ENCODE measurements around the gene ATG16L2. TPM values are rescaled to one million over a fixed set of nuclear protein-coding genes. Genes with fewer than 3 reads are reported as not detected.
"Not testable (repeated sequence)": the region's sequence is repeated elsewhere in the genome, so short reads cannot be mapped to it uniquely, and the experiment has no call there.

The ATG16L2 gene
- total RNA-seq, 4 donors from 2014 or later, result 3.1 to 8.1 (median 4.3) TPM

- no peaks in the 10 kb centered on the region for H3K27me3 ChIP-seq
These were observed 27.7 kb upstream of the ATG16L2 start for GRCh38 chr11:72786305-72787215.

GRCh38 chr11:72787216-72788104 lies 26.8 kb upstream of the ATG16L2 start:
- no peak for ATAC-seq
- no peak overlapping the region for H3K27ac ChIP-seq

More at GRCh38 chr11:72786305-72787215, 27.7 kb upstream of the ATG16L2 start:
- TF ChIP-seq POLR2A (IDR thresholded peaks at IDR 0.05), result no peak
- Histone ChIP-seq H3K4me3 (no peak overlapping the region), H3K36me3 (no peaks in the 10 kb centered on the region), H3K9me3 (no peaks in the 10 kb centered on the region), H3K27ac (no peak overlapping the region), H3K4me1 (peaks cover 9 to 15% of the 10 kb centered on the region in 2 donors)
- in situ Hi-C loops (cut with MboI; ENCODE audit: low sequenced_read_pairs in 4 of 4) (loop anchor here in 1 of 4 donors (10.0 kb wide), 1 partner anchor 62 kb away; no protein-coding TSS in a partner anchor), intact Hi-C loops (cut with DNase I; ENCODE audit: low total_unique reads) (no loop called here)
- ATAC-seq (no peak), DNase-seq (no peak)

DNA sequence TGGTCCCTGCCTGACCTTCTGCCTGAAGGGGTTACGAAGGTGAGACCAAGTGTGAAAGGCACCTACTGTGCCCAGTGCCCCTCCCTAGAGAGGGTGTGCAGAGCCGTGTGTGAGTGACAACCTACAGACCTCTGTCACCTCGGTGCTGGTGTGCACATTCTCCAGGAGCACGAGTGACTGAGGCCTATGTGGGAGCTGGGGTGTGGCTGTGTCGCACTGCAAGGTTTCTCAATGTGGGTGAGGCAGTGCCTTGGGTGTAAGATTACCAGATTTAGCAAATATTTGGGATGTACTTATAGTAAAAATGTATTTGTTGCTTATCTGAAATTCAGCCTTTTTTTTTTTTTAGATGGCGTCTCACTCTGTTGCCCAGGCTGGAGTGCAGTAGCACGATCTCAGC lies 26.0 kb upstream of the ATG16L2 start:
- H3K36me3 ChIP-seq, result no peaks in the 10 kb centered on the region
- ATAC-seq (no peak), DNase-seq (no peak)
- peaks cover 13 to 20% of the 10 kb centered on the region in 2 donors for H3K4me1 ChIP-seq
- no peaks in the 10 kb centered on the region for H3K27me3 ChIP-seq
- no peak overlapping the region for H3K4me3 ChIP-seq
- TF ChIP-seq, protein P1, sequence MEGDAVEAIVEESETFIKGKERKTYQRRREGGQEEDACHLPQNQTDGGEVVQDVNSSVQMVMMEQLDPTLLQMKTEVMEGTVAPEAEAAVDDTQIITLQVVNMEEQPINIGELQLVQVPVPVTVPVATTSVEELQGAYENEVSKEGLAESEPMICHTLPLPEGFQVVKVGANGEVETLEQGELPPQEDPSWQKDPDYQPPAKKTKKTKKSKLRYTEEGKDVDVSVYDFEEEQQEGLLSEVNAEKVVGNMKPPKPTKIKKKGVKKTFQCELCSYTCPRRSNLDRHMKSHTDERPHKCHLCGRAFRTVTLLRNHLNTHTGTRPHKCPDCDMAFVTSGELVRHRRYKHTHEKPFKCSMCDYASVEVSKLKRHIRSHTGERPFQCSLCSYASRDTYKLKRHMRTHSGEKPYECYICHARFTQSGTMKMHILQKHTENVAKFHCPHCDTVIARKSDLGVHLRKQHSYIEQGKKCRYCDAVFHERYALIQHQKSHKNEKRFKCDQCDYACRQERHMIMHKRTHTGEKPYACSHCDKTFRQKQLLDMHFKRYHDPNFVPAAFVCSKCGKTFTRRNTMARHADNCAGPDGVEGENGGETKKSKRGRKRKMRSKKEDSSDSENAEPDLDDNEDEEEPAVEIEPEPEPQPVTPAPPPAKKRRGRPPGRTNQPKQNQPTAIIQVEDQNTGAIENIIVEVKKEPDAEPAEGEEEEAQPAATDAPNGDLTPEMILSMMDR (IDR thresholded peaks at IDR 0.05 in 4 of 5, conservative IDR thresholded peaks at IDR 0.05 in 1 of 5), result no peak
- no peaks in the 10 kb centered on the region for H3K9me3 ChIP-seq
- intact Hi-C loops (cut with DNase I; ENCODE audit: low total_unique reads), result no loop called here
- in situ Hi-C loops (cut with MboI; ENCODE audit: low sequenced_read_pairs in 4 of 4), result loop anchor here in 1 of 4 donors (10.0 kb wide), 1 partner anchor 63 kb away; no protein-coding TSS in a partner anchor
- no peak overlapping the region for H3K27ac ChIP-seq

More at GRCh38 chr11:72787216-72788104, 26.8 kb upstream of the ATG16L2 start:
- H3K27me3 ChIP-seq, result no peaks in the 10 kb centered on the region
- intact Hi-C loops (cut with DNase I; ENCODE audit: low total_unique reads), result no loop called here
- no peaks in the 10 kb centered on the region for H3K36me3 ChIP-seq
- in situ Hi-C loops (cut with MboI; ENCODE audit: low sequenced_read_pairs in 4 of 4), result loop anchor here in 1 of 4 donors (10.0 kb wide), 1 partner anchor 63 kb away; no protein-coding TSS in a partner anchor
- peaks cover 6 to 12% of the 10 kb centered on the region in 2 donors for H3K4me1 ChIP-seq
- TF ChIP-seq, protein P1 (IDR thresholded peaks at IDR 0.05 in 4 of 5, conservative IDR thresholded peaks at IDR 0.05 in 1 of 5), result no peak
- no peak for TF ChIP-seq POLR2A (IDR thresholded peaks at IDR 0.05)
- DNase-seq, result no peak
- H3K9me3 ChIP-seq, result no peaks in the 10 kb centered on the region
- no peak overlapping the region for H3K4me3 ChIP-seq

DNA sequence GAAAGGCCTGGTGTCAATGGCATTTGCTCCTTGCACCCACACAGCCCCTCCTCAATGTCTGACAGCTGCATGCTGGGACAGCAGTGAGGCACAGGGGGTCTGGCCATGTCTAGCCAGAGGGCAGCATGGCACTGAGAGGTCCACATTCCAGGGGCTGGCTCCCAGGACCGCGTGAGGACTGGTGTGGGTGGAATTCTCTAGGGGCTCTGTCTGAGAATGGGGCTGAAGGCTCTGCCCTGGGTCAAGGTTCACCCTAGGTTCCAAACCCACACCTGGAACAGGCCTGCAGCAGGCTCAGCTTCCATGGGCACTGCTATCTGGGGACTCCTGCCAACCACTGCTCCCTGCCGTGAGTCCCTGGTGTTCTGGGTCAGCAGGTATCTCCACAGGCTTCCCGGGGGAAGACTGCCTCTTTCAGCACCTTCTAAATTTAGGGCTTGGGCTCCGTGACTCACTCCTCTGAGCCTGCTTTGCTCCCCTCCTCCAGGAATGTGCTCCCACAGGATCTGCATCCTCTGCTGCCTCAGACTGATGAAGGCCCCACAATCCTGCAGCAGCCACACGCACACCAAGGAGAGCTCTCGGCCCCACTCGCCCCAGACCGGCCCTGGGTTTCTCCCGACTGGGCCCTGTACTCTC lies 24.6 kb upstream of the ATG16L2 start:
- Histone ChIP-seq H3K4me1 (peaks cover 20 to 28% of the 10 kb centered on the region in 2 donors), H3K9me3 (no peaks in the 10 kb centered on the region), H3K27ac (peak overlapping the region; percentile 23 to 80 (median 69)), H3K27me3 (no peaks in the 10 kb centered on the region), H3K4me3 (no peak overlapping the region), H3K36me3 (no peaks in the 10 kb centered on the region)
- ATAC-seq (peak; percentile 49 to 69), DNase-seq (peak; percentile 77 to 79)
- TF ChIP-seq, protein P1 (IDR thresholded peaks at IDR 0.05 in 4 of 5, conservative IDR thresholded peaks at IDR 0.05 in 1 of 5), result no peak
- TF ChIP-seq POLR2A (IDR thresholded peaks at IDR 0.05), result no peak
- intact Hi-C loops (cut with DNase I; ENCODE audit: low total_unique reads) (no loop called here), in situ Hi-C loops (cut with MboI; ENCODE audit: low sequenced_read_pairs in 4 of 4) (loop anchor here in 3 of 4 donors (5.0 to 10.0 kb wide), 3 partner anchors 62 to 67 kb away; no protein-coding TSS in a partner anchor)

- H3K36me3 ChIP-seq; H3K27me3 ChIP-seq; DNase-seq; H3K9me3 ChIP-seq; H3K4me3 ChIP-seq; intact Hi-C loops (cut with DNase I; ENCODE audit: low total_unique reads); ATAC-seq; H3K27ac ChIP-seq: not testable (repeated sequence)
- peaks cover 20 to 29% of the 10 kb centered on the region in 2 donors for H3K4me1 ChIP-seq
- in situ Hi-C loops (cut with MboI; ENCODE audit: low sequenced_read_pairs in 4 of 4), result loop anchor here in 2 of 4 donors (5.0 kb wide), 2 partner anchors 64 to 69 kb away; no protein-coding TSS in a partner anchor
These were observed 23.0 kb upstream of the ATG16L2 start for GRCh38 chr11:72791228-72791627.
